Trophoblast cell (in vitro differentiated cells and primary cell): ENCODE results near the gene KCNH4.

Experiments
- DNase-seq, 2 donors: peaks; one replicate each; pipeline ENCODE4 v3.0.0-alpha.2; 2016
- H2AFZ ChIP-seq: 2 replicates; pipeline ENCODE4 v1.6.1; 2013; ENCODE audit warnings: low read length, moderate library complexity, mild to moderate bottlenecking; ENCODE audit not compliant: insufficient read depth, poor library complexity
- H2AK5ac ChIP-seq: 2 replicates; pipeline ENCODE4 v1.6.1; 2013; ENCODE audit warnings: mild to moderate bottlenecking, low read length
- H2BK120ac ChIP-seq: 2 replicates; pipeline ENCODE4 v1.6.1; 2013; ENCODE audit warnings: low read length, mild to moderate bottlenecking, moderate library complexity; ENCODE audit not compliant: insufficient read depth, poor library complexity
- H2BK12ac ChIP-seq: 2 replicates; pipeline ENCODE4 v1.6.1; 2013; ENCODE audit warnings: mild to moderate bottlenecking, low read length, moderate library complexity
- H2BK5ac ChIP-seq: 2 replicates; pipeline ENCODE4 v1.6.1; 2013; ENCODE audit warnings: low read length, low read depth, moderate library complexity, mild to moderate bottlenecking; ENCODE audit not compliant: poor library complexity
- H3K14ac ChIP-seq: 2 replicates; pipeline ENCODE4 v1.6.1; 2013; ENCODE audit warnings: mild to moderate bottlenecking, low read length
- H3K18ac ChIP-seq: 2 replicates; pipeline ENCODE4 v1.6.1; 2013; ENCODE audit warnings: mild to moderate bottlenecking, low read length
- H3K23ac ChIP-seq: 2 replicates; pipeline ENCODE4 v1.6.1; 2013; ENCODE audit warnings: low read length
- H3K27ac ChIP-seq: 2 replicates; pipeline ENCODE4 v1.5.1; 2013; ENCODE audit warnings: low read depth, mild to moderate bottlenecking, inconsistent platforms, low read length, moderate library complexity
- H3K27me3 ChIP-seq: 2 replicates; pipeline ENCODE4 v1.6.1; 2013; ENCODE audit warnings: inconsistent platforms, mild to moderate bottlenecking, low read length, moderate library complexity; ENCODE audit not compliant: insufficient read depth
- H3K36me3 ChIP-seq, 2 experiments: 1 replicate in 1 of 2; 2 replicates in 1 of 2; pipeline ENCODE4 v1.6.1; 2013; ENCODE audit warnings: low read length in 2 of 2, mild to moderate bottlenecking in 2 of 2, moderate library complexity in 1 of 2; ENCODE audit not compliant: insufficient read depth in 2 of 2, control insufficient read depth in 1 of 2
- H3K4ac ChIP-seq: 2 replicates; pipeline ENCODE4 v1.6.1; 2013; ENCODE audit warnings: low read depth, mild to moderate bottlenecking, low read length, moderate library complexity
- H3K4me1 ChIP-seq, 2 experiments: 1 replicate in 1 of 2; 2 replicates in 1 of 2; pipeline ENCODE4 v1.6.1; 2013; ENCODE audit warnings: low read length in 2 of 2, mild to moderate bottlenecking in 2 of 2, moderate library complexity in 1 of 2; ENCODE audit not compliant: insufficient read depth in 2 of 2, control insufficient read depth in 1 of 2
- H3K4me2 ChIP-seq: 2 replicates; pipeline ENCODE4 v1.6.1; 2013; ENCODE audit warnings: inconsistent platforms, mild to moderate bottlenecking, low read length, moderate library complexity
- H3K4me3 ChIP-seq: 2 replicates; pipeline ENCODE4 v1.5.1; 2013; ENCODE audit warnings: mild to moderate bottlenecking, low read depth, low read length, inconsistent platforms
- H3K79me1 ChIP-seq: one replicate; pipeline ENCODE4 v1.6.1; 2013; ENCODE audit warnings: low read length
- H3K79me2 ChIP-seq: 2 replicates; pipeline ENCODE4 v1.6.1; 2013; ENCODE audit warnings: low read length, mild to moderate bottlenecking; ENCODE audit not compliant: control insufficient read depth, insufficient read depth, poor library complexity
- H3K9ac ChIP-seq: 2 replicates; pipeline ENCODE4 v1.6.1; 2013; ENCODE audit warnings: mild to moderate bottlenecking, low read length
- H3K9me3 ChIP-seq: 2 replicates; pipeline ENCODE4 v1.6.1; 2013; ENCODE audit warnings: low read depth, mild to moderate bottlenecking, control low read depth, inconsistent platforms, low read length; ENCODE audit not compliant: insufficient read depth
- H4K12ac ChIP-seq: 2 replicates; pipeline ENCODE4 v1.6.1; 2013; ENCODE audit warnings: low read depth, mild to moderate bottlenecking, low read length, moderate library complexity
- H4K8ac ChIP-seq: 2 replicates; pipeline ENCODE4 v1.6.1; 2013; ENCODE audit warnings: low read depth, mild to moderate bottlenecking, low read length, moderate library complexity
- H4K91ac ChIP-seq: one replicate; pipeline ENCODE4 v1.6.1; 2013; ENCODE audit warnings: low read depth, mild to moderate bottlenecking, low read length, moderate library complexity
- WGBS: extraction: QIAGEN DNeasy Blood & Tissue Kit; methylation state at CpG from one replicate; pipeline ENCODE4 v1.1.7; 2013; ENCODE audit warnings: missing lambda C conversion rate; ENCODE audit not compliant: insufficient read length, insufficient coverage; ENCODE audit errors: extremely low coverage; 5-methylcytosine and 5-hydroxymethylcytosine counted together

The KCNH4 gene

GRCh38 chr17:42125565-42125964 lies 55.4 kb downstream of the KCNH4 start:
- no peaks in the 10 kb centered on the region for H3K27me3 ChIP-seq
- WGBS, result no CpG with 5 or more reads among the region's 12 CpGs

GRCh38 chr17:42124256-42124655 lies 56.7 kb downstream of the KCNH4 start:
- no peak overlapping the region for H2BK12ac ChIP-seq
- no peaks in the 10 kb centered on the region for H3K79me1 ChIP-seq
- H3K9me3 ChIP-seq, result no peaks in the 10 kb centered on the region
- H3K4me2 ChIP-seq, result no peak overlapping the region
- DNase-seq, result peak in 1 of 2 donors; percentile 37
- no peak overlapping the region for H3K14ac ChIP-seq
- H3K4me3 ChIP-seq, result no peak overlapping the region
- H3K27me3 ChIP-seq, result no peaks in the 10 kb centered on the region
- no peak overlapping the region for H2BK120ac ChIP-seq
- H3K4ac ChIP-seq, result no peak overlapping the region
- no peak overlapping the region for H4K8ac ChIP-seq
- H3K79me2 ChIP-seq, result no peaks in the 10 kb centered on the region
- no peak overlapping the region for H4K91ac ChIP-seq
- H3K36me3 ChIP-seq, result peaks cover 34 to 40% of the 10 kb centered on the region in 2 experiments
- H3K23ac ChIP-seq, result no peak overlapping the region
- no peak overlapping the region for H2AFZ ChIP-seq
- peaks cover 0 to 16% of the 10 kb centered on the region in 2 experiments for H3K4me1 ChIP-seq
- H3K18ac ChIP-seq, result no peak overlapping the region
- no peak overlapping the region for H4K12ac ChIP-seq
- H3K9ac ChIP-seq, result no peak overlapping the region
- WGBS, result no CpG with 5 or more reads among the region's 3 CpGs
- H3K27ac ChIP-seq, result no peak overlapping the region
- no peak overlapping the region for H2BK5ac ChIP-seq
- no peak overlapping the region for H2AK5ac ChIP-seq

More at GRCh38 chr17:42125565-42125964, 55.4 kb downstream of the KCNH4 start:
- no peaks in the 10 kb centered on the region for H3K79me2 ChIP-seq
- no peak overlapping the region for H4K91ac ChIP-seq
- H4K12ac ChIP-seq, result no peak overlapping the region
- H3K4me1 ChIP-seq, result peaks cover 0 to 15% of the 10 kb centered on the region in 2 experiments
- no peak overlapping the region for H2AK5ac ChIP-seq
- H2BK5ac ChIP-seq, result no peak overlapping the region
- H2AFZ ChIP-seq, result no peak overlapping the region
- no peak overlapping the region for H3K14ac ChIP-seq
- H3K9ac ChIP-seq, result no peak overlapping the region
- H3K4me3 ChIP-seq, result no peak overlapping the region
- H3K36me3 ChIP-seq, result peaks cover 47 to 53% of the 10 kb centered on the region in 2 experiments
- H4K8ac ChIP-seq, result no peak overlapping the region
- H3K79me1 ChIP-seq, result no peaks in the 10 kb centered on the region
- H3K27ac ChIP-seq, result no peak overlapping the region
- H2BK12ac ChIP-seq, result no peak overlapping the region
- H3K4me2 ChIP-seq, result no peak overlapping the region
- peaks cover 1% of the 10 kb centered on the region for H3K9me3 ChIP-seq
- H3K18ac ChIP-seq, result no peak overlapping the region
- H2BK120ac ChIP-seq, result no peak overlapping the region
- no peak overlapping the region for H3K4ac ChIP-seq
- no peak overlapping the region for H3K23ac ChIP-seq
- DNase-seq, result no peak

- H3K4me3 ChIP-seq, result no peak within 1 kb of the TSS
- H3K18ac ChIP-seq, result no peak within 1 kb of the TSS
- H3K9me3 ChIP-seq, result no peaks in the 10 kb centered on the region
- no peak within 1 kb of the TSS for H3K27ac ChIP-seq
- no peak within 1 kb of the TSS for H2BK12ac ChIP-seq
- WGBS, result no CpG with 5 or more reads among the region's 61 CpGs
- H3K79me2 ChIP-seq, result no peaks in the 10 kb centered on the region
- H3K36me3 ChIP-seq, result peaks cover 18 to 24% of the 10 kb centered on the region in 2 experiments
- no peak within 1 kb of the TSS for H2BK5ac ChIP-seq
- no peaks in the 10 kb centered on the region for H3K79me1 ChIP-seq
- peak within 1 kb of the TSS; percentile 3 for H2AFZ ChIP-seq
- H4K91ac ChIP-seq, result no peak within 1 kb of the TSS
- H2AK5ac ChIP-seq, result no peak within 1 kb of the TSS
- H2BK120ac ChIP-seq, result no peak within 1 kb of the TSS
- H3K4ac ChIP-seq, result no peak within 1 kb of the TSS
- no peak within 1 kb of the TSS for H3K14ac ChIP-seq
- no peaks in the 10 kb centered on the region for H3K27me3 ChIP-seq
- peak within 1 kb of the TSS; percentile 31 for H3K4me2 ChIP-seq
- peaks cover 0 to 16% of the 10 kb centered on the region in 2 experiments for H3K4me1 ChIP-seq
- H3K23ac ChIP-seq, result no peak within 1 kb of the TSS
- peak within 1 kb of the TSS; percentile 3 for H4K8ac ChIP-seq
- H4K12ac ChIP-seq, result peak within 1 kb of the TSS; percentile 37
- no peak within 1 kb of the TSS for H3K9ac ChIP-seq
- DNase-seq, result peak; percentile 96
These were observed 58.3 kb downstream of the KCNH4 start, which contains the start of gene HSPB9 for GRCh38 chr17:42122371-42123303. HSPB9 (plus strand) TSS chr17:42122804; CDS start chr17:42122851, 47 bp downstream.

GRCh38 chr17:42120770-42121769 lies 59.9 kb downstream of the KCNH4 start, which contains the start of gene KAT2A:
KAT2A (minus strand) TSS chr17:42121367; CDS start chr17:42121304, 63 bp downstream.
- no CpG with 5 or more reads among the region's 57 CpGs for WGBS
- H3K36me3 ChIP-seq, result peaks cover 9 to 21% of the 10 kb centered on the region in 2 experiments

More at GRCh38 chr17:42120770-42121769, 59.9 kb downstream of the KCNH4 start, which contains the start of gene KAT2A:
- H4K91ac ChIP-seq, result peak within 1 kb of the TSS; percentile 22
- H2BK120ac ChIP-seq, result no peak within 1 kb of the TSS
- peak within 1 kb of the TSS; percentile 47 for H3K4me2 ChIP-seq
- H2AK5ac ChIP-seq, result peak within 1 kb of the TSS; percentile 71
- H3K9me3 ChIP-seq, result no peaks in the 10 kb centered on the region
- H2AFZ ChIP-seq, result peak within 1 kb of the TSS; percentile 39
- no peak within 1 kb of the TSS for H3K9ac ChIP-seq
- no peak within 1 kb of the TSS for H3K14ac ChIP-seq
- DNase-seq, result peak; percentile 85 to 92
- H3K79me1 ChIP-seq, result no peaks in the 10 kb centered on the region
- H3K18ac ChIP-seq, result no peak within 1 kb of the TSS
- peak within 1 kb of the TSS; percentile 73 for H3K4me3 ChIP-seq
- H4K8ac ChIP-seq, result peak within 1 kb of the TSS; percentile 59
- no peak within 1 kb of the TSS for H2BK12ac ChIP-seq
- peak within 1 kb of the TSS; percentile 37 for H4K12ac ChIP-seq
- H3K23ac ChIP-seq, result no peak within 1 kb of the TSS
- H3K79me2 ChIP-seq, result no peaks in the 10 kb centered on the region
- no peak within 1 kb of the TSS for H3K4ac ChIP-seq
- H3K27ac ChIP-seq, result no peak within 1 kb of the TSS
- H3K27me3 ChIP-seq, result no peaks in the 10 kb centered on the region
- H3K4me1 ChIP-seq, result peaks cover 0 to 16% of the 10 kb centered on the region in 2 experiments
- no peak within 1 kb of the TSS for H2BK5ac ChIP-seq
